GM12878 (cell line): ENCODE data around the gene THY1. TPM values are rescaled to one million over a fixed set of nuclear protein-coding genes. Genes with fewer than 3 reads are reported as not detected.

ENCODE experiments used
- ATAC-seq: fragments of 200-7000 bp; cut with Tn5 transposase; 3 replicates; pipeline ENCODE4 v1.9.1; 2020; ENCODE audit warnings: mild to moderate bottlenecking, moderate library complexity
- BruUV-seq: library from RNA; stranded (reverse); fragments of 400-500 nt; replicated peaks from 2 replicates; lab custom pipeline; 2021; lab: Mats Ljungman, UMichigan
- CTCF ChIA-PET: fragments of 300-600 bp; sonication (Branson Sonifier 250); formaldehyde crosslinking; extraction: SDS; loops from one replicate; lab custom pipeline; 2021; ENCODE audit warnings: inconsistent platforms; lab: Yijun Ruan, JAX
- POLR2A ChIA-PET: fragments of 350-600 bp; formaldehyde crosslinking; extraction: SDS; loops from one replicate; lab custom pipeline; 2021; ENCODE audit warnings: inconsistent platforms; lab: Charles Lee
- RAD21 ChIA-PET: fragments of 300-600 bp; sonication (Branson Sonifier 250); formaldehyde crosslinking; loops from one replicate; lab custom pipeline; 2023; ENCODE audit warnings: antibody characterized with exemption; ENCODE audit not compliant: unreplicated experiment; lab: Charles Lee
- SMC1A ChIA-PET: fragments of 300-600 bp; sonication (Branson Sonifier 250); formaldehyde crosslinking; loops from one replicate; lab custom pipeline; 2023; ENCODE audit not compliant: unreplicated experiment, uncharacterized antibody; lab: Charles Lee
- DNase-seq: peaks from one replicate; pipeline ENCODE4 v3.0.0-alpha.2; 2011; ENCODE audit warnings: low read depth, low spot score
- FAIRE-seq: peaks from 3 replicates; lab custom pipeline; 2011; peaks lifted over from hg19 to GRCh38; lab: Jason Lieb, UNC
- H2AFZ ChIP-seq: 2 replicates; pipeline ENCODE4 v1.6.0; 2011; ENCODE audit warnings: low read depth, low read length, control low read depth; ENCODE audit not compliant: control insufficient read depth
- H3K27ac ChIP-seq: 2 replicates; pipeline ENCODE4 v1.5.1; 2011; ENCODE audit warnings: control low read depth; ENCODE audit not compliant: control insufficient read depth, insufficient read depth
- H3K27me3 ChIP-seq, 2 experiments: replicated peaks in 1 of 2; 2 replicates each; pipeline versions ENCODE4 v1.6.0 to v1.6.1; 2011; ENCODE audit warnings: low read length in 1 of 2; ENCODE audit not compliant: control insufficient read depth in 2 of 2, insufficient read depth in 2 of 2
- H3K36me3 ChIP-seq, 2 experiments: 2 replicates each; pipeline ENCODE4 v1.5.1; 2011; ENCODE audit warnings: low read length in 1 of 2; ENCODE audit not compliant: control insufficient read depth in 2 of 2, insufficient read depth in 2 of 2
- H3K4me1 ChIP-seq: 2 replicates; pipeline ENCODE4 v1.6.1; 2011; ENCODE audit warnings: mild to moderate bottlenecking, low read length, moderate library complexity, mixed read lengths; ENCODE audit not compliant: control insufficient read depth, insufficient read depth
- H3K4me2 ChIP-seq: 2 replicates; pipeline ENCODE4 v1.6.0; 2011; ENCODE audit warnings: control low read depth; ENCODE audit not compliant: control insufficient read depth, insufficient read depth
- H3K4me3 ChIP-seq: fragments of 200-600 bp; sonication (generic); 2 replicates; pipeline ENCODE4 v1.5.1; 2016
- H3K79me2 ChIP-seq: 2 replicates; pipeline ENCODE4 v1.6.0; 2011; ENCODE audit warnings: low read length; ENCODE audit not compliant: control insufficient read depth, insufficient read depth
- H3K9ac ChIP-seq: 2 replicates; pipeline ENCODE4 v1.8.0; 2011; ENCODE audit warnings: low read length, control low read depth, mixed read lengths; ENCODE audit not compliant: control insufficient read depth, insufficient read depth
- H3K9me3 ChIP-seq: replicated peaks from 3 replicates; pipeline ENCODE4 v1.5.1; 2011; ENCODE audit warnings: mild to moderate bottlenecking, low read length; ENCODE audit not compliant: control insufficient read depth, insufficient read depth
- H4K20me1 ChIP-seq: 2 replicates; pipeline ENCODE4 v1.6.0; 2011; ENCODE audit not compliant: control insufficient read depth, insufficient read depth
- CBFB ChIP-seq: IDR thresholded peaks from 2 replicates; pipeline ENCODE4 v1.6.1; 2016; ENCODE audit warnings: antibody characterized with exemption, low read depth
- CHD1 ChIP-seq: IDR thresholded peaks from 2 replicates; pipeline ENCODE4 v1.6.1; 2012; ENCODE audit warnings: low read depth, low read length, improper control_type of control experiment
- CHD2 ChIP-seq: IDR thresholded peaks from 2 replicates; pipeline ENCODE4 v1.6.1; 2011; ENCODE audit warnings: low read depth, low read length, improper control_type of control experiment, borderline replicate concordance
- CREB1 ChIP-seq: IDR thresholded peaks from 2 replicates; pipeline ENCODE4 v1.6.1; 2012; ENCODE audit warnings: low read depth, mild to moderate bottlenecking, inconsistent platforms
- E2F4 ChIP-seq: IDR thresholded peaks from 2 replicates; pipeline ENCODE4 v1.6.1; 2012; ENCODE audit warnings: low read depth, low read length, improper control_type of control experiment
- EED ChIP-seq: sonication (generic); IDR thresholded peaks from 2 replicates; pipeline ENCODE4 v1.6.1; 2016; ENCODE audit warnings: antibody characterized with exemption, low read depth
- FOS ChIP-seq: IDR thresholded peaks from 3 replicates; pipeline ENCODE4 v1.6.1; 2011; ENCODE audit warnings: borderline replicate concordance; ENCODE audit not compliant: insufficient read length; ENCODE audit errors: extremely low read depth
- IRF4 ChIP-seq: IDR thresholded peaks from 2 replicates; pipeline ENCODE4 v1.6.1; 2011; ENCODE audit warnings: low read depth, low read length
- PBX3 ChIP-seq: IDR thresholded peaks from 2 replicates; pipeline ENCODE4 v1.6.1; 2011; ENCODE audit warnings: mild to moderate bottlenecking, low read depth, low read length, moderate library complexity; ENCODE audit not compliant: insufficient replicate concordance
- POLR2A ChIP-seq: IDR thresholded peaks from 2 replicates; pipeline ENCODE4 v1.6.1; 2011; ENCODE audit warnings: low read depth, mild to moderate bottlenecking, low read length
- POLR2AphosphoS2 ChIP-seq: IDR thresholded peaks from 2 replicates; pipeline ENCODE4 v1.6.1; 2011; ENCODE audit warnings: low read depth, mild to moderate bottlenecking, low read length, improper control_type of control experiment, moderate library complexity
- PRDM15 ChIP-seq: fragments of 450-650 bp; formaldehyde crosslinking; IDR thresholded peaks from 2 replicates; pipeline ENCODE4 v1.4.0; 2020; ENCODE audit warnings: mild to moderate bottlenecking, moderate library complexity
- SP1 ChIP-seq: IDR thresholded peaks from one replicate; pipeline ENCODE4 v1.6.1; 2011; ENCODE audit warnings: low read depth, low read length
- YY1 ChIP-seq: IDR thresholded peaks from 2 replicates; pipeline ENCODE4 v1.6.1; 2011; ENCODE audit warnings: low read depth, mild to moderate bottlenecking, low read length
- ZNF687 ChIP-seq: fragments of 450-650 bp; IDR thresholded peaks from 2 replicates; pipeline ENCODE4 v1.6.1; 2017; ENCODE audit warnings: mild to moderate bottlenecking, moderate library complexity
- WGBS: methylation state at CpG from one replicate; pipeline ENCODE4 v1.1.6; 2016; ENCODE audit warnings: low lambda C conversion rate; ENCODE audit not compliant: insufficient replicate concordance, insufficient coverage; ENCODE audit errors: missing lambda C conversion rate; 5-methylcytosine and 5-hydroxymethylcytosine counted together
- in situ Hi-C: fragments of 300-500 bp; cut with MboI; formaldehyde crosslinking; loops from 9 replicates; pipeline ENCODE4 v1.14.3; 2018; ENCODE audit warnings: mixed read lengths
- intact Hi-C: fragments of 100-400 bp; cut with micrococcal nuclease; formaldehyde crosslinking; loops from one replicate; pipeline ENCODE4 v1.14.2; 2022; ENCODE audit not compliant: unreplicated experiment
- polyA plus RNA-seq, 11 experiments: library from polyadenylated mRNA; depleted of rRNA in 4 of 11; unstranded in 6 of 11; stranded (reverse) in 5 of 11; fragments of >200 nt; fragmentation: Nextera tagmentation in 4 of 11; fragmentation: Illumina TruSeq in 1 of 11; extraction: Ambion mirVana in 4 of 11; extraction: Trizol in 1 of 11; gene quantifications; 1 replicate in 1 of 11; 2 replicates in 10 of 11; pipeline versions ENCODE4 v1.2.1 to v1.2.3, GENCODE V29; 2011 to 2016; ENCODE audit warnings: inconsistent platforms in 2 of 11, missing spikeins in 2 of 11, low read depth in 1 of 11
- total RNA-seq, 4 experiments: library from RNA; depleted of rRNA in 3 of 4; stranded (reverse); fragments of >200 nt in 3 of 4; fragmentation: Illumina TruSeq in 1 of 4; extraction: Trizol in 1 of 4; gene quantifications; 2 replicates each; pipeline versions ENCODE4 v1.2.1 to v1.2.3, GENCODE V29; 2013 to 2021

THY1 gene
- total and polyA plus RNA-seq, 10 of the 15 experiments (the other 5 are each of a cell fraction or from before 2014, with no cell fraction given): 0.86 to 20.1 (median 3.2) TPM

- 49% methylated on average over 8 of the region's 8 CpGs for WGBS
- no peak for FAIRE-seq
- no peak overlapping the region for H3K4me3 ChIP-seq
- ChIA-PET SMC1A (no interaction called here), RAD21 (interaction anchor here (0.8 kb wide), 1 partner anchor 15 kb away, joined by 3 read pairs; no protein-coding TSS in a partner anchor), CTCF (no interaction called here), POLR2A (no interaction called here)
- DNase-seq: no peak
- H3K4me1 ChIP-seq: no peaks in the 10 kb centered on the region
- BruUV-seq: no TSS peak
- H3K27me3 ChIP-seq: 0 out of 4 replicates have a peak, but pooled peaks cover 0 to 3% of the 10 kb centered on the region in 2 experiments
- no peaks in the 10 kb centered on the region for H4K20me1 ChIP-seq
- no peaks in the 10 kb centered on the region for H3K79me2 ChIP-seq
- in situ Hi-C loops: no loop called here
- intact Hi-C loops: no loop called here
- H3K9ac ChIP-seq: no peak overlapping the region
- H3K36me3 ChIP-seq: no peaks in the 10 kb centered on the region
- no peaks in the 10 kb centered on the region for H3K9me3 ChIP-seq
- H3K27ac ChIP-seq: no peak overlapping the region
- H3K4me2 ChIP-seq: no peak overlapping the region
- ATAC-seq: no peak
- H2AFZ ChIP-seq: no peak overlapping the region
- TF ChIP-seq YY1 (no peak), CHD1 (no peak), POLR2AphosphoS2 (no peak), SP1 (no peak), ZNF687 (no peak), CHD2 (no peak), IRF4 (no peak), EED (no peak), E2F4 (no peak), CBFB (no peak), FOS (no peak), CREB1 (no peak), PBX3 (no peak), POLR2A (no peak), PRDM15 (CRISPR knock-in tag) (no peak)
Observed at GRCh38 chr11:119459293-119459976, 36.5 kb upstream of the THY1 start.
